ENCODE results near the gene PRR16. TPM values are rescaled to one million over a fixed set of nuclear protein-coding genes. Genes with fewer than 3 reads are reported as not detected.

Gene PRR16
- total RNA-seq, 1 donor from 2014 or later, result 10.7 TPM

DNA sequence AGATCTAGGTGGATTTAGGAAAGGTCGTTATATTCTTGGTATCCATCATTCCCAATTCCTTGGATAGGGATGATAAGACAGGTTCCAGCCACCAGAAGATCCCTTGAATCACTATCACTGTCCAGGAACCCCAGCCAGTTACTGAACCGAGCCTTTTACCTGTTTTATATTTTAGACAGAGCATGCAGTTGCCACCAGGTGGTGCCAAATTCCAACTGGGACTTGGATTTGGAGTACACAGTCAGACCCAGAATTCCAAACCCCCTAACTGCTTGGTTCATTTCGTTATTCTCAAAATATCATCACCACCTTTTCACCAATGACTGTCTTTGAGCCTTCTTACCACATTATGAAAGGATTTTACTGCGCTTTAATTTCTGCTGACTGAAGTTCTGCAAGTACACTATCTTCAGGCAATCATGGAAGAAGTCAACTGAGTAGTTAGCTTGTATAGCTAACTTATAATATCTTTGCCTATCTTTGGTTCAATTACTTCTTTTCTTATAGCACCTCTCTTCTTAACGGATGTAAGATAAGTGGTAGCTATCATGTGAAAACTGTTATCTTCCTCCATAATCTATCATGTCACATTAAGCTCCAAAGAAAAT is 191.8 kb downstream of the PRR16 start:
- Mint-ChIP-seq H3K9me3 (ENCODE audit: low read depth) (peaks cover 4% of the 10 kb centered on the region), H3K4me1 (ENCODE audit: low read depth) (no peaks in the 10 kb centered on the region), H3K36me3 (ENCODE audit: low read depth) (no peaks in the 10 kb centered on the region), H3K4me3 (ENCODE audit: unreplicated experiment) (no peak overlapping the region), H3K27me3 (ENCODE audit: low read depth) (no peaks in the 10 kb centered on the region), H3K27ac (ENCODE audit: unreplicated experiment) (no peak overlapping the region)
- TF ChIP-seq CTCF (IDR thresholded peaks at IDR 0.05), result peak; percentile 81
- no peak for DNase-seq (ENCODE audit: low spot score)

- H3K27ac Mint-ChIP-seq (ENCODE audit: unreplicated experiment), result no peak overlapping the region
- peaks cover 4% of the 10 kb centered on the region for H3K9me3 Mint-ChIP-seq (ENCODE audit: low read depth)
- DNase-seq (ENCODE audit: low spot score), result no peak
- no peak for TF ChIP-seq CTCF (IDR thresholded peaks at IDR 0.05)
- no peaks in the 10 kb centered on the region for H3K36me3 Mint-ChIP-seq (ENCODE audit: low read depth)
- H3K4me3 Mint-ChIP-seq (ENCODE audit: unreplicated experiment), result no peak overlapping the region
- H3K4me1 Mint-ChIP-seq (ENCODE audit: low read depth), result no peaks in the 10 kb centered on the region
- H3K27me3 Mint-ChIP-seq (ENCODE audit: low read depth), result peaks cover 1% of the 10 kb centered on the region
Measured at GRCh38 chr5:120657104-120657503, 193.0 kb downstream of the PRR16 start.

DNA sequence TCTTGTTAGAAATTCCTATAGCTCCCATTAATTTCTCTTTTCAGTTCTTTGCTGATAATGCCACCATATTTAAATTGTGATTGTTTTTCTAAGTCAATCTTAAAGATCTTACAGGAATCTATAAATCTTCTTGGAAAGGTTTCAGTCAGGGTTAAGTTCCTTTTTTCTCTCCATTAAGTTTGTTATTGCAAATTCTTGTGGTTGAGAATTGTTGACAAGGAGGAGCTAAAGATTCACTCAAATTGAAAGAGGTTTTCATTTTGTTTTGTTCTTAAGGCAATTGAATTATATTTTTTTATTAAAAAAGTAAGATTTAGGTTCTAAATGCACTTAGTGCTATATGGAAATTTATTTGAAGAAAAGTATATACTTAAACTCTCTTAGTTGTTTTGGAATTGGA is 213.4 kb downstream of the PRR16 start:
- no peak for TF ChIP-seq CTCF (IDR thresholded peaks at IDR 0.05)
- Mint-ChIP-seq H3K27me3 (ENCODE audit: low read depth) (no peaks in the 10 kb centered on the region), H3K9me3 (ENCODE audit: low read depth) (no peaks in the 10 kb centered on the region), H3K4me3 (ENCODE audit: unreplicated experiment) (no peak overlapping the region), H3K4me1 (ENCODE audit: low read depth) (peaks cover 29% of the 10 kb centered on the region), H3K36me3 (ENCODE audit: low read depth) (peaks cover 3% of the 10 kb centered on the region), H3K27ac (ENCODE audit: unreplicated experiment) (no peak overlapping the region)
- no peak for DNase-seq (ENCODE audit: low spot score)

- Mint-ChIP-seq H3K4me3 (ENCODE audit: unreplicated experiment) (no peak overlapping the region), H3K27me3 (ENCODE audit: low read depth) (no peaks in the 10 kb centered on the region), H3K4me1 (ENCODE audit: low read depth) (peaks cover 36% of the 10 kb centered on the region), H3K27ac (ENCODE audit: unreplicated experiment) (peak overlapping the region; percentile 49), H3K36me3 (ENCODE audit: low read depth) (peaks cover 3% of the 10 kb centered on the region), H3K9me3 (ENCODE audit: low read depth) (peaks cover 3% of the 10 kb centered on the region)
- no peak for TF ChIP-seq CTCF (IDR thresholded peaks at IDR 0.05)
- no peak for DNase-seq (ENCODE audit: low spot score)
Measured at GRCh38 chr5:120678279-120678678, 214.2 kb downstream of the PRR16 start.

DNA sequence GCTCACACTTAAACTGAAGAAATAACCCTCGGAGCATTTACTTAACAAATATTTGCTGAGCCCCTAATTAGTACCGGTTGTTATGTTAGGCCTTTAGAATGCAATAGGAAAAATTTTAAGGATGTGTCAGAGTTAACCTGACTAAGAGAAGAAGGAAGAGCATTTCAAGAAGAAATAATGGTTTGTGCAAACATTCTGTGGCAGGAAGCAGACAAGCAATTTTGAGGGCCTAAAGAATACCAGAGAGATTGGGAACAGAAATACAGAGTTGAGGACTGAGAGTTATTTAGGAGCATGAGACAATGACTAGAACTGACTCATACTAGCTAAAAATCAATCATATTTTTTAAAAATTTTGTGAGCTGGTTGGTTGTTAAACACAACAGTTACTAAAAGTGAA is 218.8 kb downstream of the PRR16 start:
- H3K9me3 Mint-ChIP-seq (ENCODE audit: low read depth), result peaks cover 3% of the 10 kb centered on the region
- peaks cover 44% of the 10 kb centered on the region for H3K4me1 Mint-ChIP-seq (ENCODE audit: low read depth)
- no peak for DNase-seq (ENCODE audit: low spot score)
- H3K36me3 Mint-ChIP-seq (ENCODE audit: low read depth), result peaks cover 3% of the 10 kb centered on the region
- peak overlapping the region; percentile 49 for H3K27ac Mint-ChIP-seq (ENCODE audit: unreplicated experiment)
- no peak overlapping the region for H3K4me3 Mint-ChIP-seq (ENCODE audit: unreplicated experiment)
- no peak for TF ChIP-seq CTCF (IDR thresholded peaks at IDR 0.05)
- H3K27me3 Mint-ChIP-seq (ENCODE audit: low read depth), result no peaks in the 10 kb centered on the region
